NCI-H2196 treated with DMSO at 0.1 percent for 48 hours (cell line): ENCODE measurements around the gene TOP1.

Experiments
- DNase-seq: peaks from one replicate; lab custom pipeline; 2025; ENCODE audit not compliant: unreplicated experiment; lab: John Stamatoyannopoulos, UW

TOP1 gene

GRCh38 chr20:41141153-41141815 is 112.7 kb downstream of the TOP1 start:
- no peak for DNase-seq

- DNase-seq: no peak
These were observed 113.6 kb downstream of the TOP1 start for GRCh38 chr20:41142245-41142644.

GRCh38 chr20:41142919-41143318 is 114.3 kb downstream of the TOP1 start:
- DNase-seq: no peak

GRCh38 chr20:41143354-41143753 is 114.7 kb downstream of the TOP1 start:
- DNase-seq: no peak

GRCh38 chr20:41145317-41145716 is 116.7 kb downstream of the TOP1 start:
- DNase-seq: no peak

- DNase-seq: no peak
These were observed 117.4 kb downstream of the TOP1 start for GRCh38 chr20:41145821-41146620.

GRCh38 chr20:41147767-41148191 is 119.2 kb downstream of the TOP1 start:
- peak; percentile 13 for DNase-seq

- DNase-seq: no peak
These were observed 120.3 kb downstream of the TOP1 start for GRCh38 chr20:41148942-41149341.

- DNase-seq: no peak
These were observed 122.0 kb downstream of the TOP1 start for GRCh38 chr20:41150664-41151063.

GRCh38 chr20:41151134-41151869 is 122.7 kb downstream of the TOP1 start:
- DNase-seq: no peak

- DNase-seq: no peak
These were observed 123.6 kb downstream of the TOP1 start for GRCh38 chr20:41152108-41152757.

- DNase-seq: no peak
These were observed 126.0 kb downstream of the TOP1 start for GRCh38 chr20:41154436-41155176.

GRCh38 chr20:41155261-41155660 is 126.6 kb downstream of the TOP1 start:
- DNase-seq: no peak

GRCh38 chr20:41158082-41158625 is 129.5 kb downstream of the TOP1 start:
- DNase-seq: no peak

- DNase-seq: no peak
These were observed 130.9 kb downstream of the TOP1 start for GRCh38 chr20:41159547-41159946.

- DNase-seq: no peak
These were observed 132.1 kb downstream of the TOP1 start for GRCh38 chr20:41160686-41161085.

GRCh38 chr20:41161886-41162285 is 133.3 kb downstream of the TOP1 start:
- DNase-seq: no peak

GRCh38 chr20:41162396-41162795 is 133.8 kb downstream of the TOP1 start:
- no peak for DNase-seq

- DNase-seq: no peak
These were observed 135.2 kb downstream of the TOP1 start for GRCh38 chr20:41163821-41164220.
